Measurements from ENCODE around the gene SLF2. TPM values are rescaled to one million over a fixed set of nuclear protein-coding genes. Genes with fewer than 3 reads are reported as not detected.

SLF2 gene
- total and polyA plus RNA-seq, 9 of the 15 experiments (the other 6 are each of a cell fraction or from before 2014, with no cell fraction given) = 1.7 to 18.4 (median 7.8) TPM

DNA sequence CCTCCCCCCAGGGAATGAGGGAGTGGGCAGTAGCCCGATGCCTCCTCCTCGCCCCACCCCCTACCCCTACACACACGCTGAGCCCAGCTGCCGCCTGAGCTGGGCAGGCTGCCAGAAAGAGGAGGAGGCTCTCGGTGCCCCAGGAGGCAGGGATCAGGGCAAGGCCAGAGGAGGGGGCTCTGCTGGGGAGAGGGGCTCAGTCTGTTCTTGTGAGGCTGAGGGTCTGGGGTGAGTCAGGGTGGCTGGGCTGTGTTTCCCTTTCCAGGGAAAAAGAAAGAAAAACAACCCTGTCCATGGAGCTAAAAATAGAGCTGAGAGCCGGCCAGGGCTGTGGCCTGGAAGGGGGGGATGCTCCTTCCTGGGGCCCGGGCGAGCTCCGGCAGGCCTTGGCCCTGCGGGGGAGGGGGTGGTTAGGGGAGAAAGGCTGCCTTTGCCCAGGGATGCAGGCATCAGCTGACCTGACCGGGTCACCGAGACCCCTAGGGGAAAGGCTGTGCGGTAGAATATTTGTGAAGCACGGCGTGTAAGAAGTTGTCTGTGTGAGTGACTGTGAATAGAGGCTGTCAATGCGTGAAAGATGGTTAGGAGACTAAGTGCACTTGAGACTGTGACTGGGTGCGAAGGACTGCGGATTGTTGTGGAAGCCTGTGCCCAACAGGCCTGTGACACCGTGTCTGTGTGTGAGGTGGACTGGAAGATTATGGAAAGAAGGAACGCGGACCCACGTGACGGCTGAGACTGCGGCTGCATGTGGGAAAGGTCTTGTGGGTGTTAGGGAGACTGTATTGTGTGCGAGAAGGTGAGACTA, 85.6 kb downstream of the SLF2 start (continued):
- TF ChIP-seq, protein P1, sequence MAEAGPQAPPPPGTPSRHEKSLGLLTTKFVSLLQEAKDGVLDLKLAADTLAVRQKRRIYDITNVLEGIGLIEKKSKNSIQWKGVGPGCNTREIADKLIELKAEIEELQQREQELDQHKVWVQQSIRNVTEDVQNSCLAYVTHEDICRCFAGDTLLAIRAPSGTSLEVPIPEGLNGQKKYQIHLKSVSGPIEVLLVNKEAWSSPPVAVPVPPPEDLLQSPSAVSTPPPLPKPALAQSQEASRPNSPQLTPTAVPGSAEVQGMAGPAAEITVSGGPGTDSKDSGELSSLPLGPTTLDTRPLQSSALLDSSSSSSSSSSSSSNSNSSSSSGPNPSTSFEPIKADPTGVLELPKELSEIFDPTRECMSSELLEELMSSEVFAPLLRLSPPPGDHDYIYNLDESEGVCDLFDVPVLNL (CRISPR knock-in tag; IDR thresholded peaks at IDR 0.05; ENCODE audit: low read depth) = no peak
- TF ChIP-seq MTA3 (IDR thresholded peaks at IDR 0.05; ENCODE audit: borderline replicate concordance) = no peak
- TF ChIP-seq POLR2G (IDR thresholded peaks at IDR 0.05; ENCODE audit: low read depth, low read length) = no peak
- TF ChIP-seq TGIF2 (CRISPR knock-in tag; IDR thresholded peaks at IDR 0.05) = no peak
- TF ChIP-seq CCNT2 (IDR thresholded peaks at IDR 0.05; ENCODE audit: borderline replicate concordance, extremely low read depth, insufficient read length, low read depth, low read length) = no peak
- TF ChIP-seq SLC30A9 (CRISPR knock-in tag; IDR thresholded peaks at IDR 0.05) = no peak
- TF ChIP-seq ZNF586 (CRISPR knock-in tag; conservative IDR thresholded peaks at IDR 0.05) = no peak
